H1 (cell line): ENCODE results near the gene PIK3CA. TPM values are rescaled to one million over a fixed set of nuclear protein-coding genes. Genes with fewer than 3 reads are reported as not detected.

Experiments used
- SRF ChIP-seq: IDR thresholded peaks from 2 replicates; pipeline ENCODE4 v1.6.1; 2011; ENCODE audit warnings: mild to moderate bottlenecking, low read depth, low read length, moderate library complexity
- YY1 ChIP-seq: IDR thresholded peaks from 2 replicates; pipeline ENCODE4 v1.6.1; 2011; ENCODE audit warnings: low read depth, mild to moderate bottlenecking, low read length
- polyA plus RNA-seq, 7 experiments: library from polyadenylated mRNA; depleted of rRNA in 3 of 7; stranded (reverse) in 5 of 7; unstranded in 2 of 7; fragments of >200 nt in 5 of 7; fragments of 200-250 nt in 2 of 7; gene quantifications; 1 replicate in 5 of 7; 2 replicates in 1 of 7; 4 replicates in 1 of 7; pipeline versions ENCODE4 v1.2.1 to v1.2.3, GENCODE V29; 2011 to 2013; ENCODE audit warnings: missing spikeins in 2 of 7, mixed read lengths in 2 of 7
- total RNA-seq: library from RNA; stranded (reverse); fragmentation: NEBNext Ultra II Directional; extraction: Animal tissue kit (Norgen Biotek cat#: 25700); gene quantifications from 2 replicates; pipeline ENCODE4 v1.2.1, GENCODE V29; 2021

PIK3CA gene
- total and polyA plus RNA-seq, 2 of the 8 experiments (the other 6 are each of a cell fraction or from before 2014, with no cell fraction given): 1.6 to 11.3 TPM

DNA sequence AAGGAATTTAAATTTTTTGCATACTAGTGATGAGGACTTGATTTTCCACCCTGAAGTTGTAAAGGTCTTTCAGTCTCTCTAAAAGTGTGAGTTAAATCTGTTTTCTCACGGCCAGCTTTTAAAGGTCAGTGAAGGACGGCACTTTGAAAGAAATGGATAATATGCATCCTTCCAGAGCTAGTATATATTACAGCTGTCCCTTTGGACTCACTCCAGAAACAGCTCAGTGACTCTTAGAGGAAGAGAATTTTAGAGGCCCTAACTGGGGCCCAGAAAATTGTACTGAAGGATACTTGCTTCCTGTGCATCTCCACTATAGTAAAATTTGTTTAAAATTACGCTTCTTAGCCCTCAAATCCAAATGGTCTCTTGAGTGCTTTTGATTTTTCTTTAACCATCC, 41.6 kb downstream of the PIK3CA start (continued):
- no peak for TF ChIP-seq SRF
- TF ChIP-seq YY1: no peak
- TF ChIP-seq, all 59 proteins: peak for 0
